GM12878 (cell line): Measurements from ENCODE around the gene NDUFA13. TPM values are rescaled to one million over a fixed set of nuclear protein-coding genes. Genes with fewer than 3 reads are reported as not detected.

Source experiments
- BRCA1 ChIP-seq: IDR thresholded peaks from 2 replicates; pipeline ENCODE4 v1.6.1; 2011; ENCODE audit warnings: low read depth, low read length, improper control_type of control experiment
- CBX5 ChIP-seq: sonication (generic); IDR thresholded peaks from 2 replicates; pipeline ENCODE4 v1.6.1; 2016; ENCODE audit warnings: low read depth, moderate library complexity, mild to moderate bottlenecking, inconsistent platforms
- CEBPB ChIP-seq, 2 experiments: fragments of 150-350 bp in 1 of 2; IDR thresholded peaks; 2 replicates each; pipeline ENCODE4 v1.6.1; 2012 to 2014; ENCODE audit warnings: low read depth in 2 of 2, low read length in 2 of 2, borderline replicate concordance in 1 of 2, inconsistent platforms in 1 of 2
- CREM ChIP-seq: IDR thresholded peaks from 2 replicates; pipeline ENCODE4 v1.6.1; 2014; ENCODE audit warnings: antibody characterized with exemption, low read depth
- EZH2 ChIP-seq: IDR thresholded peaks from 2 replicates; pipeline ENCODE4 v1.6.1; 2012; ENCODE audit warnings: low read depth, mild to moderate bottlenecking, control low read depth, inconsistent platforms, low read length, borderline replicate concordance; ENCODE audit not compliant: control insufficient read depth
- HDAC2 ChIP-seq: fragments of 200-600 bp; sonication (generic); IDR thresholded peaks from 2 replicates; pipeline ENCODE4 v1.6.1; 2017
- HSF1 ChIP-seq: fragments of 150-350 bp; IDR thresholded peaks from 2 replicates; pipeline ENCODE4 v1.6.1; 2014; ENCODE audit warnings: mild to moderate bottlenecking, low read depth, low read length
- MLLT1 ChIP-seq: fragments of 450-650 bp; IDR thresholded peaks from 2 replicates; pipeline ENCODE4 v1.6.1; 2016; ENCODE audit warnings: mild to moderate bottlenecking
- NFXL1 ChIP-seq: fragments of 450-650 bp; IDR thresholded peaks from 2 replicates; pipeline ENCODE4 v1.6.1; 2017; ENCODE audit warnings: antibody characterized with exemption, mild to moderate bottlenecking, borderline replicate concordance
- PML ChIP-seq: IDR thresholded peaks from 2 replicates; pipeline ENCODE4 v1.6.1; 2012; ENCODE audit warnings: low read length, inconsistent platforms
- PRDM15 ChIP-seq: fragments of 450-650 bp; formaldehyde crosslinking; IDR thresholded peaks from 2 replicates; pipeline ENCODE4 v1.4.0; 2020; ENCODE audit warnings: mild to moderate bottlenecking, moderate library complexity
- SRF ChIP-seq, 2 experiments: IDR thresholded peaks; 2 replicates each; pipeline ENCODE4 v1.6.1; 2011; ENCODE audit warnings: low read depth in 2 of 2, low read length in 2 of 2, mild to moderate bottlenecking in 1 of 2, moderate library complexity in 1 of 2
- TAF1 ChIP-seq: IDR thresholded peaks from 2 replicates; pipeline ENCODE4 v1.6.1; 2011; ENCODE audit warnings: mild to moderate bottlenecking, low read depth, low read length, borderline replicate concordance
- USF1 ChIP-seq: IDR thresholded peaks from 2 replicates; pipeline ENCODE4 v1.6.1; 2011; ENCODE audit warnings: borderline replicate concordance, low read depth, mild to moderate bottlenecking, moderate library complexity, mixed read lengths, low read length; ENCODE audit not compliant: insufficient read depth; ENCODE audit errors: extremely low read length
- ZNF217 ChIP-seq: fragments of 450-650 bp; IDR thresholded peaks from 2 replicates; pipeline ENCODE4 v1.6.1; 2017; ENCODE audit warnings: antibody characterized with exemption, mild to moderate bottlenecking
- ZNF274 ChIP-seq: IDR thresholded peaks from one replicate; pipeline ENCODE4 v1.8.0; 2011; ENCODE audit not compliant: insufficient read length, insufficient read depth
- ZNF592 ChIP-seq: fragments of 450-650 bp; IDR thresholded peaks from 2 replicates; pipeline ENCODE4 v1.6.1; 2017; ENCODE audit warnings: mild to moderate bottlenecking, moderate library complexity
- polyA plus RNA-seq, 11 experiments: library from polyadenylated mRNA; depleted of rRNA in 4 of 11; unstranded in 6 of 11; stranded (reverse) in 5 of 11; fragments of >200 nt; fragmentation: Nextera tagmentation in 4 of 11; fragmentation: Illumina TruSeq in 1 of 11; extraction: Ambion mirVana in 4 of 11; extraction: Trizol in 1 of 11; gene quantifications; 1 replicate in 1 of 11; 2 replicates in 10 of 11; pipeline versions ENCODE4 v1.2.1 to v1.2.3, GENCODE V29; 2011 to 2016; ENCODE audit warnings: inconsistent platforms in 2 of 11, missing spikeins in 2 of 11, low read depth in 1 of 11
- total RNA-seq, 4 experiments: library from RNA; depleted of rRNA in 3 of 4; stranded (reverse); fragments of >200 nt in 3 of 4; fragmentation: Illumina TruSeq in 1 of 4; extraction: Trizol in 1 of 4; gene quantifications; 2 replicates each; pipeline versions ENCODE4 v1.2.1 to v1.2.3, GENCODE V29; 2013 to 2021

NDUFA13 gene
- total and polyA plus RNA-seq, 10 of the 15 experiments (the other 5 are each of a cell fraction or from before 2014, with no cell fraction given): 224 to 586 (median 456) TPM

- TF ChIP-seq ZNF217 (no peak), HDAC2 (no peak), USF1 (no peak), PRDM15 (CRISPR knock-in tag) (no peak), SRF (IDR thresholded peaks at IDR 0.05; ENCODE audit: low read depth in 2 of 2, low read length in 2 of 2) (no peak), CEBPB (IDR thresholded peaks at IDR 0.05; ENCODE audit: borderline replicate concordance in 1 of 2, low read depth in 2 of 2, low read length in 2 of 2) (no peak), EZH2 (no peak), ZNF592 (no peak), ZNF274 (no peak), CBX5 (no peak), TAF1 (no peak), PML (no peak), HSF1 (no peak), NFXL1 (no peak), CREM (no peak), MLLT1 (no peak), BRCA1 (no peak)
Measured at GRCh38 chr19:19554074-19555023, 38.3 kb downstream of the NDUFA13 start (continued).
